Measurements from ENCODE around the gene CHL1.

The CHL1 gene

DNA sequence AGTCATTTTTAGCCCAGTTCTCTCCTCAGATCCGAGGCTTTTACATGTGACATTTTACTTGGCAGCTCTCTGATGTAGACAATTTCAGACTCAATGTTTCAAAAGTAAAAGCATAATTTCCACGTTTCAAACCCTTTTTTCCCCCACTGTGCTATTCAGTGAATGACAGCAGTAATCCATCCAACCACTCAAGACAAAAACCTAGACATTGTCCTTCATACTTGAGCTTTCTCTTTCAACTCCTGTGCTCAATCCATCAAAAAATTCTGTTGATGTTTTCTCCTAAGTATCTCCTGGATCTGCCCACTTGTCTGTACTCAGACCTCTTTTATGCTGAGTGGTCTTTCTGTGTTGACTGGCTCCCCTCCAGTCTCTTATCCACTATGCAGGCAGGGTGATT, 214.7 kb downstream of the CHL1 start:
- DNase-seq, result no peak

DNA sequence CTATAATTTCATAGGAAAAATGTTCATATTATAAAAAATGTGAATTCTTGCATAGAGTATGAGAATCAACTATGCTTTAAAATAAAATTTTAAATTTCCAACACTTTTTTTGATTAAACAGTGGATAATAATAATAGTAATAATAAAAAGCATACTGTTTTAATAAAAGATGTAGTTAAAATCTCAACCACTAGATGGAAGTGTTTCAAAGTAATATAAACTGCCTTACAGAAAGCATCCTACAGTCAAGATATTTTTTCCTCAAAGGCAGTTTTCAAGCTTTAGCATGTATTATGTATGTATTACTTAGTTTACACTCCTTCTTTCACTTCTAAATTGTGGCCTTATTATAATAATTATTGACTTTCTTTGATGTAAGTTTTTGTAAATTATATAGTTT, 217.5 kb downstream of the CHL1 start:
- no peak for DNase-seq

DNA sequence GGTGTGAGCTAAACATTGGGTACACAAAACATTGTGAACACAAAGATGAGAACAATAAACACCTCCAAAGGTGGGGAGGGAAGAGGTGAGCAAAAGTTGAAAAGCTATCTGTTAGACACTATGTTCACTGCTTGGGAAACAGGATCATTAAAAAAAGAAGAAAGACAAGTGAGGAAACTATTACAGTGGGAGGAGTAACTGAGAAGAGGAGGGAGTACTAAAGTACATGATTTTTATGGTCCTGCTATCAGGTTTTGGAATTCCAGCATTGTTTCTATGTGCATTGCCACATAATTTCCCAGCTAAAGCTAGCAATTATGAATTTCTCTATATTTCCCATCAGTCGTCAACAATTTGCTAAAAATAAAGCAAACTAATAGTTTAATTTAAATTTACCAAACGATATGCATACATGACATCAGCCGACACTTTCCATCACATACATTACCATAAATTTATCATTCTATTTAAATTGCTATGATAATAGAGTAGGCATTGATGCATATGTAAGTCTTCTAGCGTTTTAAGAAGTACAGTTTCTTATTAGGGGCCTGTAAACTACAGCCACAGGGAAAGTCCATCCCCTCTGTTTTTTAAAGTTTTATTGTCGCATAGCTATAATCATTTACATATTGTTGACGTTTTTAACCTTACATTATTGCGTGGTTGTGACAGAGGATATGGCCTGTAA, 221.8 kb downstream of the CHL1 start:
- DNase-seq, result no peak

DNA sequence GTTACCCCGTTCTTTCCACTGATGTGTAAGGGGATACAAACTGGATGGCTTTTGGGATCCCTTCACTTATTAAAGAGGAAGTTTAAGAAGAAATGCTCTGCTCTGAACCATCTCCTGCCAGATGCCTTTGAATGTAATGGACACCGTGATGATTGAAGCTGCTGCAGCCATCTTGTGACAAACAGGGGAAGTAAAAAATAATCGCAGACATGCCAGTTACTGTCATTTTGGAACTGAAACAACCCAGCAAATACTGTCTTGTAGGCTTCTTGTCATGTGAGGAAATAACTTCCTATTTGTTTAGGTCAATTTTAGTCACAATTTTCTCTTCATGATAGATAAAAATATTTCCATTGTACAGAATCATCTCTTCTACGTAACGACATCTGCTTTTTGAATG, 224.0 kb downstream of the CHL1 start:
- DNase-seq, result no peak

DNA sequence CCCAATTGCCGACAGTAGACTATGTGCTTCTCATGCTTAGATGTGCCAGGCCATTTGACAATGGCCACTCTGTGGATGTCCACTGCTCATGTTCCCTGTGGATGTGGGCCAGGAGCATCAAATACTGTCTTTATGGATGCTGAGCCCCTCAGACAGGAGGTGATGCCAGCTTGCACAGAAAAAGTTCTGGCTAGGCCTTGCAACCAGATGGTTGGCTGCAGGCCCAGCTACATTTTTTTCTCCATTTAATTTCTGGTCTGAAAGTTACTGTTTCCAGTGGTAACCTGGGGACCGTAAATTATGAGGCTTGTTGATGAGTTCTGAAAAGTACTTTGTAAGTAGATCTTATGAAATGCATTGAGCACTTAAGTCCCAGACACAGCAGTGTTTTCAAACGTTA, 228.5 kb downstream of the CHL1 start:
- DNase-seq, result no peak

DNA sequence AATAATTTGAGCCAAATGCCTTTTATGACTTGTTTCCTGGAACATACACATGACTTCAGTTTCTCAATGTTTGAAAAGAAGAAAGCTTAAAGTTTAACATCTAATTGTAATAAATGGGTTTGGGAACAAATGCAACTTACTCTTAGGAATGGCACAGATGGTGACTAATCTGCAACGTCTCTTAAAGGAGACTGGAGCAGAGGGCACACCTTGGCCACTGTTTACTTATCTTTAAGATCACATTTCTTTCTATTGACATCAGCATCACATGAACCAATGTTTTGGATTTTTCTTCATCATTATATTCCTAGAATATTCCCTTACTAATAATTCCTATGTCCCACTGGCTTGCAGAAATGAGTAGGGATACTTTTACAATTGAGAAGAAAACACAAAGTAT, 229.5 kb downstream of the CHL1 start:
- no peak for DNase-seq

DNA sequence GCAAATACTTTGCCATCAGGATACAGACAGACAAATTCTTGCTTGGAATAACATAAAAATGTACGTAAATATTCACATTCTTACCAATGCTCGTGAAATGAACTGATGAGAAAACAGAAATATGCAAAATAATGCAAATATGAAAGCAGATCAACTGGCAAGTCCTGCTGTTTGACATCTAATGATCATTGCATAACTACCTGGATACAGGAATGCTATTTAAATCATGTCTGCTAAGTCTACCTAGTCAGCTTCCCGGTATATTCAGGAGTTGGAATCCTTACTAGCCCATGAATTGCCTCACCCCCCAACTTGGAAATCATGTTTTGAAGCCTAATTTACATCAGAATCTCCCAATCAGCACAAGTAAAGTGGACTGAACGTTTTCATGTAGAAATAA, 230.6 kb downstream of the CHL1 start:
- DNase-seq, result no peak

DNA sequence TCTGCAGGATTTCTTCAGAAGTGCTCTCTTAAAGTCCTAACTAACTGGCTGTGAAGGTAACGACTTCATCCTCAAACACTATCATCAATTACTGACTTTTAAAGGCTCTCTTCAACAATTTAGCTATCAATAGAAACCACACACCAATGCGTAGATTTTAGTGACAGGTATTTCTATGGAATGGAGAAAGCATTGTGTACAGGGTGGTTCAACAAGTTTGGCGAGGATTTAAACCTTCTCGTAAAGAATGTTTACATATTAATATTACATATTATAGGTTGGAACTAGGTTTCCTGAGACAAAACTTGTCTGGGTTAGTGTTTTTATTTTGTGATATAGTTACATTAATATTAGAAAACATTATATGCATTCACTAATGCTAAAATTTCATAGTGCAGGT, 233.6 kb downstream of the CHL1 start:
- no peak for DNase-seq

DNA sequence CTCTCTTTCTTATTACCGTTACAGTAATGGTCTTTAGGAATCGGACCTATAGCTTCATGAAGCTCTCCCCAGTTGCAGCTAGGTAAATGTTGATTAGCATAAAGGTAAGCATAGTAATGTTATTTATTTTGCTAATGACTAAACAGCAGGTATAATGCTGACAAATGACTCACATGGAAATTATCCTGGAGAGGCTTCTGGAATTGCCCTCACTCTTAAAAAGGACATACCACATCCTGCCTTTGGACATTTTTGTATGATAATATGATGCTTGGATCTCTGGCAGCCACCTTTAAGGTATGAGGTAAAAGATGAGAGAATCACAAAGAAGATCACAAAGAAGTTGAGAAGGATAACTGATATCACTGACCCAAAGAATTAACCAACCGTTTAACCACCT, 238.6 kb downstream of the CHL1 start:
- no peak for DNase-seq

DNA sequence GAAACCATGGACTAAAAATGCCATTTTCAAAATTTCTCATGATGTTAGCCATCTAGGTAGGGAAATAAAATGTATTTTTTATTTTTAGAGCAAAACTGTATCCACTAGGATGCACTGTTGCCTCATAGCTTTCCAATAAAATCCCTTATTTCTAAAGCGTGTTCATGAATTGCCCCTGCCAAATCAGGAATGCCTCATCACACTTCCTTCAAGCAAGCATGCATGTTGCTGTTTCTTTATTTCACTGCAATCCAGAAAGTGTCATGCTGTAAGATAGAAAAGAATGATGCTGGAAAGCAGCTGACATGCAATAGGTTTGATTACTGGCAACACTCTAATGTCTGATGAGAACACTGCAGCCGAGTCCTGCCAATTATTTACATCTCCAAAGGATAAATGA, 239.5 kb downstream of the CHL1 start:
- DNase-seq, result no peak

DNA sequence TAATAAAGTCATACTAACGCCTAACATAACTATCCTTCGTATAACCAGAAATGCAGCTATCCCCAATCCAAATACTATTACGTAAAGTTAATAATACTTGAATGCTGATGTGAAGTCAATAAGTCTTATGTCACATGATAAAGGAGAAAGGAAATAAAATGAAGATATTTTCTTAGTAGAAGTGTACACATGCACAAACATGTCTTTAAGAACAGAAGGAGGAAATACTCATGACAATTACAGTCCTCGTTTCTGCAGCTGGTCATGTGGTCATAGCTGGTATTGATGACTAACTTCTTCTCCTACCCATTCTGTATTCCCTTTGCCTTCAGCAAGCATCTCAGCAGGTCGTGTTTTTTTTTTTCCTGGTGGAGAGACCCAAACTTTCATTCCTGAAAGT, 244.3 kb downstream of the CHL1 start:
- no peak for DNase-seq

DNA sequence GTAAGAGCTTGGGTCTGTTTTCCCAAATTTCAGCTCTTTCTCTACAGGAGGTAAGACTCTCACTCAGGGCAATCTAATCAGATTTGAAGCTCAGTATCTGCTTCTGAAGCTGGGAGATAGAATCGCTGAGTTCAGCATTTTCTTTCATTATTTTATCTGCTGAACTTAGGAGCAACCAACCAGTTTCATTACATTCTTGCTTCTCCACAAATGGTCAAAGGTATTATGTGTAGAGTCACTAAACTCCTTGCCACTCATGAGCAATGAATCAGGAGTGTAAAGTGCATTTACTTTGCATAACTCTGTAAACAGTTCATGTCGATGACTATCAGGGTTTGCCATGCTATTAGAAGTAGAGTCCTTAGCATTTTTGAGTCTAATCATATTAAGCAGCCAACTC, 249.4 kb downstream of the CHL1 start:
- DNase-seq, result no peak

DNA sequence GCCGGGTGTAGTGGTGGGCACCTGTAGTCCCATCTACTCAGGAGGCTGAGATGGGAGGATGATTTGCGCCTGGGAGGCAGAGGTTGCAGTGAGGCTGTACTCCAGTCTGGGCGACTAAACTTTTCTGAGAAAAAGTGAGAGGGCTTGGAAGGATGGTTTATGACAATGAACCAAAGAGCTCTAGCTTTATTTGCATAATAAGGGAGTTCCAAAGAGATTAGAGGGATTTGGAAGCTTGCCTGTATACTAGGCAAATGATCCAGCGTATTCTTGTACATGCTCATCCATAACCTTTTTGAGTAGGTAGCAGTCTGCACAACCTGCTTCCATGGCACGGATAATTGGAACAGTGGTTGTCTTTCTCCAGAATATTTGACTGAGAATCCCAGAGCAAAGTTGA, 251.1 kb downstream of the CHL1 start:
- DNase-seq, result no peak

DNA sequence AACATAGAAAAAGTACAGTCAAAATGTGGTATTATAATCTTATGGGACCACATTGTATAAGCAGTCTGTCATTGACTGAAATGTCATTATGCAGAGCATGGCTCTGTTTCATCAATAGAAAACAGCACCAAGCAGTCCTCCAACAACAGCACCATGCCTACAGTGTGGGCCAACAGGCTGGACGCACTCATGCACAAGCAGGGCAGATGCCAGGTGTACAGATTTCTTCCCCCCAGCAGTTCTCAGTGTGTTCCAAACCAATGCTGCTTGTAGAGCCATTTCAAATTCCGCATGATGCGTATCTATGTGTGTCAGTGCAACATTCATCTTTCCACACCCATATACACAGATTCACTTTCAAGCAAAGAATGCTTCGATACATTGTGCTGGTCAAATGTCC, 253.1 kb downstream of the CHL1 start:
- DNase-seq, result no peak

DNA sequence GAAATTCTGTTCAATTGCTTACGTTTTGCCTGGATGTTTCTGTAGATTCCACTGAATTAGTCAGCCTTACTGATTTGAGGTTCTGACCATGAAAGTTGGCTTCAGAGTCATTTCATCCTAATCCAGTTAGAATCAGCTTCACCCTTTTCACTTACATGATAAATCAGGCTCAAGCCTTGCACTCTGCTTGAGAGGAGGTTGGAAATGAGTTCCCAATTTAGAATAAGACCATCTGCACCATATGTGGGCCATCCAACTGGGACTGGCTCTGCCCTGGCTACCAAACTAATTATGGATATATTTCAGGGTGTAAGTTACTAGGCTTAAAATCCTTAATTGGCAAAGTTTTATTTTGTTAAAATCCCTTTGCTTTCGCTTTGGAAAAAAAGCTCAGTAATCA, 255.7 kb downstream of the CHL1 start:
- no peak for DNase-seq

DNA sequence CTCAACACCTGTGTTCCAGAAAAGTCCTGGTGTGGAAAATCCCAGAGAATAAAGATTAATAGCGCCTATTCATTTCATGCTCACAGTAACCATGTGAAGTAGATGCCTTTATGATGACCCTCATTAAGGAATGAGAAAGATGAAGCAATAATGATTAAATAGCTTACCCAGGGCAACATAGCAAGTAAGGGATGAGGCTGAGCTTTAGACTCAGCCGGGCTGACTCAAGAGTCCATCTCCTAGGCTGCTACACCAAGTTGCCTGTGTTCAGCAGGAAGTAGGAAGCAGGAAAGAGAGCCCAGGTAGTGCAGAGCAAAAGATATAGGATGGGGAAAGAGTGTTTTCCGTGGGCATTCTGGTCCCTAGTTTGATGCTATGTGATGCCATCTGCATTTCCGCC, 256.5 kb downstream of the CHL1 start:
- DNase-seq, result no peak

DNA sequence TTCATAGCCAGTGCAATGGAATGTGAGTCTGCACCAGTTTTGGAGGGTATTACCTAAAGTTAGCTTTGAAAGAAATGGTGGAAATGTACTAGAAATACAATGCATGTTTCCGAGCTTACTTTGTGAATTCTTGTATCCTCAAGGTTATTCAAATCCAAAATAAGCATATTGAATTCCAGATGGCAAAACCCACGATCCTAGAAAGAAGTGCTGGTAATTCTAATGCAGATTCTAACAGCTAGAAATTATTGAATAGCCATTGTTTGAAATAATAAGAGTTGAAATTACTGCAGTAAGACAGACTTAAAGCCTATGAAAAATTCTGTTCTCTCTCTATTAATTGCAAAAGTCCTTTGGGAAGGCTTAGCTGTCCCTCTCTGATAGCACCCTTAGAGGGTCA, 258.4 kb downstream of the CHL1 start:
- no peak for DNase-seq

DNA sequence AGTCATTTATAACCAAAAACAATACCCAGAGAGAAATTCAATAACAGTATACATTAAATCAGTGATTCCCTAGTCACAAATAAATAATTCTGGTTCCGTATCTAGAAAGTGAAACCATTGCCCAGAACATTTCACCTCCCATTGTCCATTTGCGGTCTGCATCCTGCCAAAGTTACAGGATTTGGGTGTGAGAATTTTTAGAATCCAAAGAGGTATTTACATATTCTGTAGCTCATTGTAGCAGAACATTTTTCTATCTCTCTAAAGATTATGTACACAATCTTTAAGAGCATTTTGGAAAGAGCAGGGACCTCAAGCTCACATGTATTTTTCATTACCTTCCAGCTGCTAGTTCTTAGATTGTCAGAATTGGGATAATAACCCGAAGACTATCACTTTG, 261.6 kb downstream of the CHL1 start:
- no peak for DNase-seq

DNA sequence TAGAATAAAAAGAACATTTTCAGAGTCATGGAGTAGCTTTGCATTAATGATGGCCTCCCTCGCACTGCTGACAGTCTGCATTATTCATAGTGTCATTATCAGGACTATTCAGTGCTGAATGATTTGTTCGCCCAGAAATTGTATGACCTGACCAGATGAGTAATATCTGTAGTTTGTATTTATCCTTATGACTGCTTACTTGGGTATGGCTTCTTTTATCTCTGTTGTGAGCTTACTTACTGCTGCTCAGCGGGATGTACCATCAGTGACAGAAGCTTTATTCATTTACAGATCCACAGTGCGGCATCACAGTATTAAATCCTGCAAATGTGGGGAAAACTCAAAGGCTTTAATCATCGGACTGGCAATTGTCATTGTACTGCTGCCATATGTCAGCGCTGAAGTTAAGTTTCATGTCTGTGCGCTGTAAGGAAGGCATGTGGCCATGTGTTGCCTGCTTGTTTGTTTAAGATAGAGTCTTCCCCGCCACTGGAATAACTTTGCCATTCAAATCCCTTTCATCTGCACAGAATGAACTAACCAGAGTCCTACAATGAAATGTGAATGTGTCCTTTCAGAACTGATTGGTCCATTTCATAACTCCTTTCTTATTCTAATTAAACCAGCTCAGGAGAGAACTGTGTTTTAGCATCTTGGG, 262.2 kb downstream of the CHL1 start:
- no peak for DNase-seq
